ENCODE data around the gene GAB2. TPM values are rescaled to one million over a fixed set of nuclear protein-coding genes. Genes with fewer than 3 reads are reported as not detected.

The GAB2 gene
- total and polyA plus RNA-seq, 2 of the 13 experiments (the other 11 are each of a cell fraction or from before 2014, with no cell fraction given) = 4.1 to 8.6 TPM

GRCh38 chr11:78188286-78189173 is 229.1 kb downstream of the GAB2 start, which contains the start of the genes KCTD21 and USP35 (continued):
- TF ChIP-seq ZHX2 (IDR thresholded peaks at IDR 0.05; ENCODE audit: low read depth) (no peak), ZHX2 (CRISPR knock-in tag; IDR thresholded peaks at IDR 0.05; ENCODE audit: borderline replicate concordance) (no peak), ZNF282 (IDR thresholded peaks at IDR 0.05; ENCODE audit: partially characterized antibody) (no peak), ZSCAN30 (CRISPR knock-in tag; IDR thresholded peaks at IDR 0.05) (no peak), RBM22 (optimal IDR thresholded peaks at IDR 0.05; ENCODE audit: low read length) (no peak), ZFP1 (CRISPR knock-in tag; IDR thresholded peaks at IDR 0.05) (peak; percentile 62; the same call in 1 of the 2 replicates), HNF1A (IDR thresholded peaks at IDR 0.05; ENCODE audit: low read depth) (no peak), HNF1A (CRISPR knock-in tag; IDR thresholded peaks at IDR 0.05; ENCODE audit: borderline replicate concordance) (peak; percentile 78), CREB1 (IDR thresholded peaks at IDR 0.05) (peak; percentile 75), CREB1 (CRISPR knock-in tag; IDR thresholded peaks at IDR 0.05) (peak; percentile 72; the same call in 1 of the 2 replicates), HNRNPL (IDR thresholded peaks at IDR 0.05; ENCODE audit: low read depth, low read length) (no peak), ZNF18 (CRISPR knock-in tag; IDR thresholded peaks at IDR 0.05; ENCODE audit: insufficient replicate concordance) (peak; percentile 66), POLR2AphosphoS5 (IDR thresholded peaks at IDR 0.05; ENCODE audit: low read depth, low read length) (peak; percentile 67), ZNF567 (CRISPR knock-in tag; IDR thresholded peaks at IDR 0.05; ENCODE audit: borderline replicate concordance) (no peak), ZNF331 (CRISPR knock-in tag; IDR thresholded peaks at IDR 0.05) (peak; percentile 76; the same call in 1 of the 2 replicates), ZNF564 (CRISPR knock-in tag; IDR thresholded peaks at IDR 0.05) (peak; percentile 66; the same call in 1 of the 2 replicates), ZNF552 (CRISPR knock-in tag; IDR thresholded peaks at IDR 0.05; ENCODE audit: borderline replicate concordance) (no peak), KDM6A (CRISPR knock-in tag; IDR thresholded peaks at IDR 0.05; ENCODE audit: low read depth) (no peak), MZF1 (CRISPR knock-in tag; IDR thresholded peaks at IDR 0.05; ENCODE audit: borderline replicate concordance) (no peak)
